WERI-Rb-1 (cell line): ENCODE measurements around the gene PPP1R11.

ENCODE experiments used
- DNase-seq: peaks from one replicate; pipeline ENCODE4 v3.0.0-alpha.2; 2020
- H3K27ac ChIP-seq: fragments of 250-450 bp; sonication (Bioruptor Pico); 2 replicates; pipeline ENCODE4 v1.5.1; 2020; ENCODE audit warnings: mild to moderate bottlenecking, moderate library complexity
- H3K27me3 ChIP-seq: fragments of 250-450 bp; sonication (Bioruptor Pico); 2 replicates; pipeline ENCODE4 v1.5.1; 2021; ENCODE audit warnings: mild to moderate bottlenecking, low read depth, moderate library complexity; ENCODE audit not compliant: insufficient read depth, severe bottlenecking
- H3K36me3 ChIP-seq: fragments of 250-450 bp; sonication (Bioruptor Pico); 2 replicates; pipeline ENCODE4 v1.5.1; 2020; ENCODE audit warnings: mild to moderate bottlenecking, moderate library complexity
- H3K4me3 ChIP-seq: 2 replicates; pipeline ENCODE4 v1.5.1; 2011; ENCODE audit warnings: low read depth, mild to moderate bottlenecking, control low read depth, low read length
- H3K9me3 ChIP-seq: fragments of 250-450 bp; sonication (Bioruptor Pico); 2 replicates; pipeline ENCODE4 v1.5.1; 2021; ENCODE audit warnings: mild to moderate bottlenecking, moderate library complexity; ENCODE audit not compliant: severe bottlenecking
- TF ChIP-seq, protein P1 (sequence below): IDR thresholded peaks from 2 replicates; pipeline ENCODE4 v1.5.1; 2011; ENCODE audit warnings: low read depth, mild to moderate bottlenecking, control low read depth, inconsistent platforms, low read length

PPP1R11 gene

DNA sequence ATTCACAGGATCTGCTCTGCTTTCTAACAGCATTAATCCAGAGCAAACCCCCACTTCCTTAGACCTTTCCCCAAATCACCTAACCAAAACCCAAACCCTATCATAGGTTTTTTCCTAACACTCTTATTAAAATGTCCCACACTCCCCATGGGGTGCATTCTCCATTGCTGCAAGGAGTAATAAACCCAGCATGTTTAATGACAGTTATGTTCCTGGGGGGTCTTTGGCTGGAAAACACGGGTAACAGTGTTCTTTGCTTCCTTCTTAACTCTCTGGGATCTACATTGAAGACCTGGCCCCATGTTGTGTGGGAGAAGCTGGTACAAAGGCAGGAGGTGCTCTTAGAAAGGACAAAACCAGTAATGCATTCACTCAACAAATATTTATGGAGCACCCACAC lies 29.8 kb downstream of the PPP1R11 start:
- DNase-seq, result no peak
- Histone ChIP-seq H3K36me3 (no peaks in the 10 kb centered on the region), H3K4me3 (no peak overlapping the region), H3K9me3 (no peaks in the 10 kb centered on the region), H3K27me3 (peaks cover 98% of the 10 kb centered on the region), H3K27ac (no peak overlapping the region)
- TF ChIP-seq, protein P1, sequence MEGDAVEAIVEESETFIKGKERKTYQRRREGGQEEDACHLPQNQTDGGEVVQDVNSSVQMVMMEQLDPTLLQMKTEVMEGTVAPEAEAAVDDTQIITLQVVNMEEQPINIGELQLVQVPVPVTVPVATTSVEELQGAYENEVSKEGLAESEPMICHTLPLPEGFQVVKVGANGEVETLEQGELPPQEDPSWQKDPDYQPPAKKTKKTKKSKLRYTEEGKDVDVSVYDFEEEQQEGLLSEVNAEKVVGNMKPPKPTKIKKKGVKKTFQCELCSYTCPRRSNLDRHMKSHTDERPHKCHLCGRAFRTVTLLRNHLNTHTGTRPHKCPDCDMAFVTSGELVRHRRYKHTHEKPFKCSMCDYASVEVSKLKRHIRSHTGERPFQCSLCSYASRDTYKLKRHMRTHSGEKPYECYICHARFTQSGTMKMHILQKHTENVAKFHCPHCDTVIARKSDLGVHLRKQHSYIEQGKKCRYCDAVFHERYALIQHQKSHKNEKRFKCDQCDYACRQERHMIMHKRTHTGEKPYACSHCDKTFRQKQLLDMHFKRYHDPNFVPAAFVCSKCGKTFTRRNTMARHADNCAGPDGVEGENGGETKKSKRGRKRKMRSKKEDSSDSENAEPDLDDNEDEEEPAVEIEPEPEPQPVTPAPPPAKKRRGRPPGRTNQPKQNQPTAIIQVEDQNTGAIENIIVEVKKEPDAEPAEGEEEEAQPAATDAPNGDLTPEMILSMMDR, result no peak

GRCh38 chr6:30097902-30098768 lies 31.1 kb downstream of the PPP1R11 start:
- Histone ChIP-seq H3K36me3 (no peaks in the 10 kb centered on the region), H3K9me3 (no peaks in the 10 kb centered on the region), H3K27ac (no peak overlapping the region), H3K4me3 (no peak overlapping the region), H3K27me3 (peaks cover 96% of the 10 kb centered on the region)
- DNase-seq, result no peak
- TF ChIP-seq, protein P1, result no peak

- Histone ChIP-seq H3K27ac (no peak overlapping the region), H3K9me3 (no peaks in the 10 kb centered on the region), H3K27me3 (peaks cover 96% of the 10 kb centered on the region), H3K36me3 (no peaks in the 10 kb centered on the region), H3K4me3 (no peak overlapping the region)
- DNase-seq, result no peak
- TF ChIP-seq, protein P1, result no peak
Measured at GRCh38 chr6:30100154-30100553, 33.2 kb downstream of the PPP1R11 start.

GRCh38 chr6:30100585-30101443 lies 33.8 kb downstream of the PPP1R11 start:
- H3K36me3 ChIP-seq, result no peaks in the 10 kb centered on the region
- H3K27me3 ChIP-seq, result peaks cover 96% of the 10 kb centered on the region
- TF ChIP-seq, protein P1, result 0 out of 2 replicates have a peak, but pooled peaks have one; percentile 15
- H3K27ac ChIP-seq, result no peak overlapping the region
- peak overlapping the region; percentile 2; the same call in 1 of the 2 replicates for H3K4me3 ChIP-seq
- no peaks in the 10 kb centered on the region for H3K9me3 ChIP-seq
- peak; percentile 27 for DNase-seq

DNA sequence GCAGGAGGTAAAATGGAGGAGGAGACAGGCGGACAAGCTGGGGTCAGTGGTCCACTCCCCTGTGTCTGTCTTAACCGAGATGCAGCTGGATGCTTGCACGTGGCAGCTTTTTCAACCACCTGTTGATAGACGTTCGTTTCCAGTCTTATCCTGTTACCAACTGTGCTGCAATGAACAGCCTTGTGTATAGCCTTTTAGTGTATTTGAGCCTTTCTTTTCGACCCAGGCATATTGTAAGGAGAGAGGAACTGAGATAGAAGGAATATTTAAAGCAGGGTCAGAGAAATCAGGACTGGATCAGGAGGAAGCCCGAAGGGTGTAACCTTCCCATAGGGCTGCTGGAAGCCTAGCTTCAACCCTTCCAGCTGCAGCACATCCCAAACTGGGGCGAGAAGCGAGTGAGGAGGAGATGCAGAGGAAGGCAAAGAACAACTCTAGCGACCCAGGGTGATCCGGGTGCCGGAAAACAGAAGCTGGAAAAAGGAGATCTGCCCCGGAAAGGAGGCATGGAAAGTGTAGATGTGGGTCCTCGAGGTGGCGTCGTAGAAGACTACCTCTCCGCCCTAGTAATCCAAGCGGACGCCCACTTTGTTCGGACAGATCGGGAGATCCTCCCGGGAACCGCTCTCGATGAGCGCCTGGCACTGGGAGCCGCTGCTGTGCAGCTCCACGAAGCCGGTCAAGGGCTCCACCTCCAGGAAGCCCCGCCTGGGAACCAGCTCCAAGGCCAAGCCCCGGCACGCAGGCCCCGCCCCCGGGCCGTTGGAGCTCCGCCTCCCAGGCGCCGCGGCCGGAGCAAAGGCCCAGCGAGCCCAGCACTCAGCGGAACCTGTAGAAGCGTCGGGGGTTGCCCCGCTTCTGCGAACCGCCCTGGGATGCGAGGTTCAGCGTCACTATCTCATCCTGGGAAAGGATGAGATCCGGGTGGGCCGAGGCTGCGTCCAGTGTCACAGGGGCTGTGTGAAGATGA lies 34.7 kb downstream of the PPP1R11 start:
- H3K27ac ChIP-seq, result no peak overlapping the region
- DNase-seq, result peak; percentile 95
- no peaks in the 10 kb centered on the region for H3K9me3 ChIP-seq
- H3K4me3 ChIP-seq, result peak overlapping the region; percentile 2
- TF ChIP-seq, protein P1, result peak; percentile 35; the same call in 1 of the 2 replicates
- H3K36me3 ChIP-seq, result no peaks in the 10 kb centered on the region
- peaks cover 96% of the 10 kb centered on the region for H3K27me3 ChIP-seq
